H1 (cell line): Measurements from ENCODE around the gene KIAA0040. TPM values are rescaled to one million over a fixed set of nuclear protein-coding genes. Genes with fewer than 3 reads are reported as not detected.

Experiments
- CTCF ChIA-PET: fragments of 300-600 bp; sonication (Branson Sonifier 250); formaldehyde crosslinking; loops from one replicate; lab custom pipeline; 2021; ENCODE audit not compliant: partially characterized antibody; lab: Charles Lee
- POLR2A ChIA-PET: fragments of 300-600 bp; sonication (Branson Sonifier 250); formaldehyde crosslinking; loops from one replicate; lab custom pipeline; 2021; ENCODE audit warnings: inconsistent platforms; ENCODE audit not compliant: partially characterized antibody; lab: Charles Lee
- DNase-seq, 2 experiments: peaks; one replicate each; pipeline versions ENCODE4 v3.0.0 to v3.0.0-alpha.2; 2010 to 2022; ENCODE audit warnings: low spot score in 2 of 2, low read depth in 1 of 2, mixed read lengths in 1 of 2
- FAIRE-seq: peaks from 2 replicates; lab custom pipeline; 2011; peaks lifted over from hg19 to GRCh38; lab: Jason Lieb, UNC
- H2AFZ ChIP-seq: 2 replicates; pipeline ENCODE4 v1.8.1; 2012; ENCODE audit warnings: low read length, inconsistent platforms
- H2AK5ac ChIP-seq: 2 replicates; pipeline ENCODE4 v1.6.1; 2013; ENCODE audit warnings: low read depth, low read length
- H2BK120ac ChIP-seq: replicated peaks from 2 replicates; pipeline ENCODE3; 2013; ENCODE audit warnings: low read depth, low read length, inconsistent platforms
- H2BK12ac ChIP-seq: 2 replicates; pipeline ENCODE4 v1.6.1; 2013; ENCODE audit warnings: low read depth, low read length
- H2BK15ac ChIP-seq: 2 replicates; pipeline ENCODE4 v1.6.1; 2013; ENCODE audit warnings: low read length
- H2BK20ac ChIP-seq: 2 replicates; pipeline ENCODE4 v1.6.1; 2013; ENCODE audit warnings: low read length
- H2BK5ac ChIP-seq: 2 replicates; pipeline ENCODE4 v1.6.1; 2013; ENCODE audit warnings: low read depth, low read length
- H3K14ac ChIP-seq: 2 replicates; pipeline ENCODE4 v1.6.1; 2013; ENCODE audit warnings: inconsistent platforms; ENCODE audit not compliant: insufficient read length
- H3K18ac ChIP-seq: 2 replicates; pipeline ENCODE4 v1.6.1; 2013; ENCODE audit warnings: low read length; ENCODE audit errors: extremely low read depth
- H3K23ac ChIP-seq: 2 replicates; pipeline ENCODE4 v1.6.1; 2013; ENCODE audit warnings: inconsistent platforms; ENCODE audit not compliant: insufficient read length
- H3K23me2 ChIP-seq: 2 replicates; pipeline ENCODE4 v1.6.1; 2013; ENCODE audit warnings: low read depth, low read length
- H3K27ac ChIP-seq: 2 replicates; pipeline ENCODE4 v1.6.1; 2011; ENCODE audit warnings: low read depth, low read length, inconsistent platforms
- H3K27me3 ChIP-seq, 4 experiments: replicated peaks in 1 of 4; 1 replicate in 1 of 4; 2 replicates in 3 of 4; pipeline versions ENCODE4 v1.6.1 to v1.8.1; 2011 to 2013; ENCODE audit warnings: low read length in 3 of 4, mild to moderate bottlenecking in 3 of 4, inconsistent platforms in 2 of 4, mixed read lengths in 2 of 4, moderate library complexity in 1 of 4; ENCODE audit not compliant: control insufficient read depth in 3 of 4, insufficient read depth in 3 of 4; ENCODE audit errors: extremely low read depth in 1 of 4
- H3K36me3 ChIP-seq, 4 experiments: 2 replicates each; pipeline versions ENCODE4 v1.6.1 to v1.8.1; 2011 to 2013; ENCODE audit warnings: mild to moderate bottlenecking in 4 of 4, low read length in 3 of 4, moderate library complexity in 2 of 4, control low read depth in 1 of 4, inconsistent platforms in 1 of 4; ENCODE audit not compliant: insufficient read depth in 4 of 4, control insufficient read depth in 2 of 4
- H3K4ac ChIP-seq: replicated peaks from 2 replicates; pipeline ENCODE3; 2013; ENCODE audit warnings: low read length, low read depth, mixed read lengths, inconsistent platforms; ENCODE audit not compliant: insufficient read length
- H3K4me1 ChIP-seq, 4 experiments: replicated peaks in 1 of 4; 1 replicate in 1 of 4; 2 replicates in 3 of 4; pipeline versions ENCODE4 v1.6.1 to v1.8.1; 2011 to 2013; ENCODE audit warnings: low read length in 3 of 4, inconsistent platforms in 2 of 4, mixed read lengths in 1 of 4; ENCODE audit not compliant: insufficient read depth in 4 of 4, control insufficient read depth in 3 of 4
- H3K4me2 ChIP-seq, 2 experiments: 2 replicates each; pipeline versions ENCODE4 v1.6.1 to v1.8.1; 2011 to 2013; ENCODE audit warnings: low read depth in 2 of 2, low read length in 2 of 2, control low read depth in 1 of 2, inconsistent platforms in 1 of 2, mild to moderate bottlenecking in 1 of 2; ENCODE audit not compliant: insufficient read depth in 1 of 2
- H3K4me3 ChIP-seq, 4 experiments: fragments of 200-600, 300-600 bp in 1 of 4; sonication (generic), shearing (Covaris generic), sonication (Bioruptor Twin) in 1 of 4; 2 replicates each; pipeline versions ENCODE4 v1.5.1 to v1.8.1; 2011 to 2016; ENCODE audit warnings: low read length in 4 of 4, low read depth in 3 of 4, control low read depth in 2 of 4, inconsistent platforms in 2 of 4, mild to moderate bottlenecking in 2 of 4, mixed read lengths in 1 of 4, moderate library complexity in 1 of 4; ENCODE audit not compliant: insufficient read depth in 2 of 4; ENCODE audit errors: extremely low read depth in 1 of 4
- H3K56ac ChIP-seq: replicated peaks from 2 replicates; pipeline ENCODE3; 2013; ENCODE audit warnings: low read depth, mild to moderate bottlenecking, mixed read lengths, low read length, inconsistent platforms; ENCODE audit not compliant: insufficient read length
- H3K79me1 ChIP-seq: 2 replicates; pipeline ENCODE4 v1.6.1; 2013; ENCODE audit warnings: low read depth, low read length, control low read depth
- H3K79me2 ChIP-seq, 2 experiments: 2 replicates each; pipeline versions ENCODE4 v1.6.1 to v1.8.1; 2012 to 2013; ENCODE audit warnings: low read length in 2 of 2, mild to moderate bottlenecking in 2 of 2, inconsistent platforms in 1 of 2; ENCODE audit not compliant: insufficient read depth in 2 of 2, control insufficient read depth in 1 of 2
- H3K9ac ChIP-seq, 4 experiments: replicated peaks in 1 of 4; 1 replicate in 1 of 4; 2 replicates in 3 of 4; pipeline versions ENCODE4 v1.6.1 to v1.8.1; 2011 to 2013; ENCODE audit warnings: low read depth in 3 of 4, low read length in 3 of 4, control low read depth in 2 of 4, mild to moderate bottlenecking in 2 of 4, moderate library complexity in 2 of 4, inconsistent platforms in 1 of 4; ENCODE audit errors: extremely low read depth in 1 of 4
- H3K9me3 ChIP-seq, 2 experiments: 2 replicates each; pipeline versions ENCODE4 v1.6.1 to v1.8.1; 2012 to 2013; ENCODE audit warnings: mild to moderate bottlenecking in 2 of 2, moderate library complexity in 2 of 2, control low read depth in 1 of 2, inconsistent platforms in 1 of 2, low read depth in 1 of 2, low read length in 1 of 2, mixed read lengths in 1 of 2; ENCODE audit not compliant: insufficient read depth in 2 of 2
- H4K20me1 ChIP-seq, 2 experiments: replicated peaks in 1 of 2; 2 replicates each; pipeline versions ENCODE3 to v1.8.1; 2011 to 2013; ENCODE audit warnings: inconsistent platforms in 2 of 2, low read length in 2 of 2, mild to moderate bottlenecking in 1 of 2; ENCODE audit not compliant: insufficient read depth in 2 of 2, control insufficient read depth in 1 of 2
- H4K5ac ChIP-seq: 2 replicates; pipeline ENCODE4 v1.6.1; 2013; ENCODE audit warnings: low read length, low read depth, mixed read lengths, inconsistent platforms; ENCODE audit not compliant: insufficient read length
- H4K8ac ChIP-seq: 2 replicates; pipeline ENCODE4 v1.8.0; 2013; ENCODE audit warnings: mild to moderate bottlenecking, moderate library complexity, low read length, inconsistent platforms; ENCODE audit not compliant: insufficient read depth; ENCODE audit errors: extremely low read depth
- H4K91ac ChIP-seq: replicated peaks from 2 replicates; pipeline ENCODE3; 2013; ENCODE audit warnings: low read length, mixed read lengths, inconsistent platforms; ENCODE audit not compliant: insufficient read length
- POLR2A ChIP-seq, 2 experiments: IDR thresholded peaks; 1 replicate in 1 of 2; 2 replicates in 1 of 2; pipeline ENCODE4 v1.6.1; 2011; ENCODE audit warnings: low read depth in 2 of 2, low read length in 2 of 2, mild to moderate bottlenecking in 2 of 2; ENCODE audit errors: control extremely low read depth in 1 of 2
- RNF2 ChIP-seq: fragments of 200-900, 300-1000 bp; sonication (generic); IDR thresholded peaks from 2 replicates; pipeline ENCODE4 v1.7.1; 2016; ENCODE audit warnings: borderline replicate concordance, low read depth, mild to moderate bottlenecking, antibody characterized with exemption, low read length; ENCODE audit not compliant: poor library complexity, severe bottlenecking; ENCODE audit errors: missing control alignments
- TCF12 ChIP-seq: IDR thresholded peaks from 2 replicates; pipeline ENCODE4 v1.6.1; 2011; ENCODE audit warnings: low read depth, mild to moderate bottlenecking, low read length
- WGBS, 2 experiments: shearing (Covaris generic) in 1 of 2; methylation state at CpG; one replicate each; pipeline versions ENCODE4 v1.1.6 to v1.1.7; 2013 to 2015; ENCODE audit warnings: low lambda C conversion rate in 2 of 2, mixed read lengths in 2 of 2, inconsistent platforms in 1 of 2, low coverage in 1 of 2, missing lambda C conversion rate in 1 of 2; ENCODE audit not compliant: insufficient replicate concordance in 2 of 2, insufficient coverage in 1 of 2, insufficient read length in 1 of 2; ENCODE audit errors: extremely low coverage in 1 of 2, missing lambda C conversion rate in 1 of 2; 5-methylcytosine and 5-hydroxymethylcytosine counted together
- polyA plus RNA-seq, 7 experiments: library from polyadenylated mRNA; depleted of rRNA in 3 of 7; stranded (reverse) in 5 of 7; unstranded in 2 of 7; fragments of >200 nt in 5 of 7; fragments of 200-250 nt in 2 of 7; gene quantifications; 1 replicate in 5 of 7; 2 replicates in 1 of 7; 4 replicates in 1 of 7; pipeline versions ENCODE4 v1.2.1 to v1.2.3, GENCODE V29; 2011 to 2013; ENCODE audit warnings: missing spikeins in 2 of 7, mixed read lengths in 2 of 7
- total RNA-seq: library from RNA; stranded (reverse); fragmentation: NEBNext Ultra II Directional; extraction: Animal tissue kit (Norgen Biotek cat#: 25700); gene quantifications from 2 replicates; pipeline ENCODE4 v1.2.1, GENCODE V29; 2021

KIAA0040 gene
- total and polyA plus RNA-seq, 2 of the 8 experiments (the other 6 are each of a cell fraction or from before 2014, with no cell fraction given), result 11.0 to 14.1 TPM

DNA sequence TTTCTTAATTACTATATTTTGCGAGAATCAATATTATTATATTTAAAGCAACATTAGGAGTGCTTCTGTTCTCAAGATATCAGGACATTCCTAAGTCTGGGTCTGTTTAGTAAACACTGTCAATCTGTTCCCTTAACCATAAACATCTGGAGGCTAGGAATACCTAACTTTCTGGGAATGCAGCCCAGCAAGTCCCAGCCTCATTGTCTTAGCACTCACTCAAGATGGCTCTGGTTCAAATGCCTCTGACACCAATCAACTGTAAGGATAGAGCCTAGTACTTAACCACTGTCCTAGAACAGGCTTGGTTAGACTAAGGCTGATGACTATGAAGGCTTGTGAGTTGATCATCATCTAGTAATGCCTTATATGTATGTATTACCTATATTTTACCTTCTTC, 63.4 kb downstream of the KIAA0040 start:
- H4K91ac ChIP-seq, result peak overlapping the region; percentile 32
- H3K27me3 ChIP-seq, result no peaks in the 10 kb centered on the region
- no peak for FAIRE-seq
- no peak overlapping the region; a peak in 1 of 8 replicates for H3K4me3 ChIP-seq
- no peak overlapping the region for H4K8ac ChIP-seq
- H3K56ac ChIP-seq, result no peak overlapping the region
- no peak overlapping the region for H3K4ac ChIP-seq
- no peak for DNase-seq
- no peaks in the 10 kb centered on the region for H3K36me3 ChIP-seq
- no peak overlapping the region for H3K23ac ChIP-seq
- H3K4me2 ChIP-seq, result peak overlapping the region in 1 of 2 experiments; percentile 54; a peak in 1 of 4 replicates
- H3K9ac ChIP-seq, result no peak overlapping the region
- 0 out of 3 replicates have a peak, but pooled peaks of 1 of the 2 experiments have one; percentile 28 for TF ChIP-seq POLR2A (IDR thresholded peaks at IDR 0.05; ENCODE audit: control extremely low read depth in 1 of 2, low read depth in 2 of 2, low read length in 2 of 2)
- no peak for TF ChIP-seq RNF2
- 0 out of 2 replicates have a peak, but pooled peaks have one; percentile 37 for TF ChIP-seq TCF12
- 0 out of 2 replicates have a peak overlapping the region, but pooled peaks have one; percentile 75 for H2BK5ac ChIP-seq
- H3K18ac ChIP-seq, result peak overlapping the region; percentile 9; the same call in 1 of the 2 replicates
- POLR2A ChIA-PET, result interaction anchor here (1.0 to 1.7 kb wide), 4 partner anchors 21 to 130 kb away, joined by 3 to 6 read pairs (median 4); partner anchors contain the start of gene MRPS14
- H2BK20ac ChIP-seq, result 0 out of 2 replicates have a peak overlapping the region, but pooled peaks have one; percentile 1
- no peak overlapping the region for H4K5ac ChIP-seq
- H3K23me2 ChIP-seq, result peaks cover 2% of the 10 kb centered on the region
- CTCF ChIA-PET, result interaction anchor here (0.6 to 9.3 kb wide), 9 partner anchors 9 to 98 kb away, joined by 3 to 88 read pairs (median 6); no protein-coding TSS in a partner anchor
- H3K9me3 ChIP-seq, result no peaks in the 10 kb centered on the region
- no peak overlapping the region for H2BK15ac ChIP-seq
- no peaks in the 10 kb centered on the region for H3K79me1 ChIP-seq
- no peaks in the 10 kb centered on the region for H3K79me2 ChIP-seq
- H2BK120ac ChIP-seq, result peak overlapping the region; percentile 39
- H3K4me1 ChIP-seq, result peaks cover 0 to 26% (median 17%) of the 10 kb centered on the region in 4 experiments; a peak in 4 of 7 replicates
- no peaks in the 10 kb centered on the region for H4K20me1 ChIP-seq
- 86% methylated on average over 1 of the region's 1 CpG; no CpG with 5 or more reads in 1 of the 2 experiments for WGBS, 2 experiments
- no peak overlapping the region for H3K14ac ChIP-seq
- H2AFZ ChIP-seq, result no peak overlapping the region
- no peak overlapping the region; the same call in 1 of the 2 replicates for H2AK5ac ChIP-seq
- H2BK12ac ChIP-seq, result peak overlapping the region; percentile 21; the same call in 1 of the 2 replicates
- peak overlapping the region; percentile 89; the same call in 1 of the 2 replicates for H3K27ac ChIP-seq
